Bone marrow (tissue), 2 donors: ENCODE results near the gene WNT3.

ENCODE experiments used
- DNase-seq, 2 donors: peaks; one replicate each; lab custom pipeline; 2025; lab: John Stamatoyannopoulos, UW

WNT3 gene

DNA sequence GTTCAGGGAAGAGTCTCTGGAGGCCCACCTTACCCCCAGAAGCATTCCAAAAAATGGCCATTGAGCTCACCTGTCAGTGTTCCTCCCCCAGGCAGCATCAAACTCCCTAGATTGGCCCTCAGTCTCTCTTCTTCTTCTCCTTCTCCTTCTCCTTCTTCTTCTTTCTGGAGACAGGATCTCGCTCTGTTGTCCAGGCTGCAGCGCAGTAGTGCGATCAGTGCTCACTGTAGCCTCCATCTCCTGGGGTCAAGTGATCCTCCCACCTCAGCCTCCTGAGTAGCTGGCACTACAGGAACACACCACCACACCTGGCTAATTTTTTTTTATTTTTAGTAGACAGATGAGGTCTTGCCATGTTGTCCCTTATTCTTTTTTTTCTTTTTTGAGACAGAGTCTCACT, 16.4 kb upstream of the WNT3 start:
- no peak for DNase-seq

DNA sequence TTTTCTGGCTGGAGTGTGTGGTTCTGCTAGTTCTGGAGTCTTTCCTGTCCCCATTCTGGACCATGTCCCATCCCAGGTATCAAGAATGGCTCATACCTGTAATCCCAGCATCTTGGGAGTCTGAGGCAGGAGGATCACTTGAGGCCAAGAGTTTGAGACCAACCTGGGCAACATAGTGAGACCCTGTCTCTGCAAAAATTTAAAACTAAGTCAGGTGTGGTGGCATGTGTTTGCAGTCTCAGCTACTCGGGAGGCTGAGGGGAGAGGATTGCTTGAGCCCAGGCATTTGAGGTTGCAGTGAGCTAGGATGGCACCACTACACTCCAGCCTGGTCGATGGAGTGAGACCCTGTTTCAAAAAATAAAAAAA, 15.3 kb upstream of the WNT3 start:
- no peak for DNase-seq

DNA sequence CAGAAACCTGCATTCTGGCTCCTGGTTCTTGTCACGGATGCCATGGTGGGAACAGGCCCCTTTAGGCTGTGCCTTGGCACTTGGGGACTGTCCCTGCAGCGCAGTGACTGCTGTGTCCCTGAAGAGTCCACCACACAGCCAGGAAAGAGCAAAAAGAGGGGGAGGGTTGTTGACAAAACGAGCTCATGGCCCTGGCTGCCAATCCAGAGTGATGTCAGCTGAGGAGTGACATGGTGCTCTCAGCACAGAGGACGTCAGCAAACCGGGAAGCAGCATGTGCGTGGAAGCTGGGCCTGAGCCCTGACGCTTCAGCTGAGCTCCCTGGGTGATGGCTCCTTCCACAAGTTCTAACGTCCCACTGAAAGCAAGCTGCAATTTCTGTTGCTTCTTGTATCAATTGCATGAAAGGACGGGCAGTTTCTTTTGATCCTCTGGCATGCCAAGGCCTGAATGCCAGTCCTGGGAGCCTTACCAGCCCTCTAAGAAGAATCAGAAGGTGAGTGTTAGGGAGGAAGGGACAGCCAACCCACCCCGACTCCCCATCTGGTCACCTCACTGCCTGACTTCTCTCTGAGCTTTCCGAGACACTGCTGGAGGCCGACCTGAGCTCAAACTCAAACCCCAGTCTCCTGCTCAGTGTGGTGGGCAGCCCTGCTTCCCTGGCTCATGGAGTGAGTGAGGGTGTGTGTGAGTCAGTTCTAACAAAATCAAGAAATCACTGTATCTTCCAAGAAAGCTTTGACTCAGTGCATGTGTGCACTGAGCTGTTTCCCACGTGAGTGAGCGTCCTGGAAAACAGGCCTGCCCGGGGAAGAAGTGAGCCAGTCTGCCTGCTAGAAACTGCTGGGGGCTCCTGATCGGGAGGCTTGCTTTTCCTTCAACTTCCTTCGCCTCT, 14.7 kb upstream of the WNT3 start:
- DNase-seq: no peak

DNA sequence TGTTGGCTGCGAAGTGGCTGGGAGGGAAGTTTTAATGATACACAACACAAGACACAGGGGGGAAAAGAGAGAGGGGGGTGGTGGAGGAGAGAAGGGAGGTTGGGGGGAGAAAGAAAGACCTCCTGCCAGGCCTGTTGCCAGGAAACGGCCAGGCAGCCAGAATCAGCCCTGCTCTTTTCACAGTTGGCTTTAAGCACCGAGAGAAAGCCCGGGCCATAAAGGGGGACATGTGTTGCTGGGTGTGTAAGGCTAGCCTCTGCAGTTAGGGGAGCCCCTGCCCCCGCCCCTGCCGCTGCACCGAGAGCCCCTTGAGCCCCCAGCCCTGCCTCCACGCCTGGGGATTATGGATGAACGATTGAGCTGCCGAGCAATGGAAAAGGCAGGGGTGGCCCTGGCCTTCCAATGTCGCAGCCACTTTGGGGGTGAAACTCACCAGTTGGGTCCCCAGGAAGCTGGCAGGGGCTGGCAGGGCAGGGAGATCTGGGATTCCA, 13.9 kb upstream of the WNT3 start:
- no peak for DNase-seq

DNA sequence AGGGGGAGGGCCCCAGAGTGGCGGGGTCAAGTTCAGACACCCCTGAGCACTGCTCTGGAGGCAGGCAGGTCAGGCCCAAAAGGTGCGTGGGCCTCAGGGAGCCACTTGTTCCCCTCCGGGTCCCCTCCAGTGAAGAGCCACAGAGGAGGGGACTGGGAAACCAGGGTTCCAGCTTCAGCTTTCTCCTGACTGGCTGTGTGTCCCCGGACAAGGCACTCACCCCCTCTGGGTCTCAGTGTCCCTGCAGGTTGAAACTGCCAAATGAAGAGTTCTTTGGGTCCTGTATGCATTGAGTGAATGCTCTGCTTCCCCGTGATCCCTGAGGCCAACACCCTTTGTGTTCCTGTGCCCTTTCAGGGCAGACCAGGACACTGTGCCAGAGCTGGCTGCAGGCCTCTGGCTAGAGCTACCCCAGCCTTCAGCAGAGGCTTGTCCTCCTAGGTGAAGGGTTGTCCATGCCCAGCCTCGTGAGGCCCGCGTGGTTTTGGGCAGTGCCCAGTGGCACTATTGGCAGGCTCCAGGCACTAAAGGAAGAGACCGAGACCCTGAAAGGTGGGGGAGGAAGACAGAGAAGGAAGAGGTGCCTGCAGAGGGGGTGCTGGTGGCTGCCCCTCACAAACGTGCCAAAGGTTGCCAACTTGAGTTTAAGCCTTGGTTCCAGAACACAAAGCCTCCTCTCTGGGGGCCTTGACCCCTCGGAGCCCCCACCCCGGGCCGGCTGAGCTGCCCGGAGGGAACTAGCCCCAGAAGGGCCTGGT, 13.3 kb upstream of the WNT3 start:
- no peak for DNase-seq

DNA sequence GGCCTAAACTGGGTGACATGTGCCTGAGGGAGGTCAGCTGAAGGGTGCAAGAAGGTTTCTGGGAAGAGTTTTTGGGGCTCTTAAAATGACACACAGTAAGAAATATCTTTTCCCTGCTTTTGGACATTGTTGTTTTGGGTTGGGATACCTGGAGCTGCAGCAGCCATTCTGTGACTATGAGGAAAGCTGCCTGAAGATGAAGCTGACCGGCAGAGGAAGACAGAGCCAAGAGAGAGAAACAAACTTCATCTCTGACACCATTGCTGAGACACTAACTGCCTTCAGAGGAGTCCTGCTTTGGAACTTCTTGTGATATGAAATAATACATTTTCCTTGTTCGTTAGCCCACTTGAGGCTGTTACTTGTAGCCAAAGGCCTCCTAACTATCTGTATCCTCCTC, 8.8 kb upstream of the WNT3 start:
- no peak for DNase-seq

DNA sequence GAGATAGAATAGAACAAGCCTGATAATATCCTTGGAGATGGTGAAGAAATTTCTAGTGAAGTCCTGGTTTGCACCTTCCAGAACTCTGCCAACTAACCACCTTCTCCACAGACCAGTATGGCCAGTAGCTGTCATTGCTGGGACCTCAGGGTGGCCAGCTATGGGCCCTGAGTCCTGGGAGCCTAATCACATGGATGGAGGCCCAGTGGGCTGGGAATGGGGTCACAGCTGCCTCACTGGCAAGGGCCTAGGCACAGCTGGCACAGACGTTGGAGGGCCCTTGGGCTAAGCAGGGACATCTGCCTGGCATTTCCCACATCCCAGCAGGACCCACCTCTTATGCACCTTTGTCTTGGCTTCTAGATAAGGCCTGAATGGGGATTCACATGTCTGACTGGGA, 7.6 kb upstream of the WNT3 start:
- DNase-seq: no peak

DNA sequence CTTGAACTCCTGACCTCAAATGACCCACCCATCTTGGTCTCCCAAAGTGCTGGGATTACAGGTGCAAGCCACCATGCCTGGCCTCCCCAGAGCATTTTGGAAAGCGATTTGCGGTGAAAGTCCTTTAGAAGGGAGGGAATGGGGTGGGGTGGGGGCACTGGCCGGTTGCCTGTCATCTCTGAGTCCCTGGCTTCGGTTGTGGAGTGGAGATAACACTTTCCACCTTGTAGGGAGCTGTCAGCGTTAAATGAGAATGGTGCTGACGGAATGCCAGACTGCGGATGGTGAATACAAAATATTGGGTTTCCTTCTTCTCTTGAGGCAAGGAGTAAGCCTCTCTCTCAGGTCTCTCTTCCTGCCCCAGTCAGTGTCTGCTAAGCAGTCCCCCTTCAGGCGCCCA, 5.2 kb upstream of the WNT3 start:
- DNase-seq: no peak

DNA sequence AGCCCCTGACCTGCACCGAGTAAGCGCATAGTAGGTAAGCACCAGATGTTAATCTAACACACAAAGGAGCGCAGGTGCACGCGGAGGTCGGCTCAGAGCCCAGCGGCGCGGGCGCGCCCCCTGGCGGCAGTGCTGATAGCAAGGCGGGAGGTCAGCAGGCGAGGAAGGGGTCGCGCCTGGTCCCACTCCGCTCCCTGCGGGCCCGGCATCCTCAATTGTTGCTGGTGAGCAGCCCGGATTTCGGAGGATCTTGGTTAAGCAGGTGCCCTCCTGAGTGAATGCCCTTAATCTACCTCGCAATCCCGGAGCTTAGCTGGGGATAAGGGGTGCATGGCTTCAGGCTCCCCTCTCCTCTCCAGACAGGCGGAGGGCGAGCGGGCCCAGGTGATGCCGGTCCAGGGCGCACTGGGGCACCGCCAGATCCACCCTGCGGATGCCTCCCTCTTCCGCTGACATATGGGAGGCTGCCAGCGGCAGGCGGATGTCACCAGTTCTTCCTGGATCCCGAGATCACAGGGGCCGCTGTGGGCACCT, 4.0 kb upstream of the WNT3 start:
- DNase-seq: peak; percentile 4 to 7

DNA sequence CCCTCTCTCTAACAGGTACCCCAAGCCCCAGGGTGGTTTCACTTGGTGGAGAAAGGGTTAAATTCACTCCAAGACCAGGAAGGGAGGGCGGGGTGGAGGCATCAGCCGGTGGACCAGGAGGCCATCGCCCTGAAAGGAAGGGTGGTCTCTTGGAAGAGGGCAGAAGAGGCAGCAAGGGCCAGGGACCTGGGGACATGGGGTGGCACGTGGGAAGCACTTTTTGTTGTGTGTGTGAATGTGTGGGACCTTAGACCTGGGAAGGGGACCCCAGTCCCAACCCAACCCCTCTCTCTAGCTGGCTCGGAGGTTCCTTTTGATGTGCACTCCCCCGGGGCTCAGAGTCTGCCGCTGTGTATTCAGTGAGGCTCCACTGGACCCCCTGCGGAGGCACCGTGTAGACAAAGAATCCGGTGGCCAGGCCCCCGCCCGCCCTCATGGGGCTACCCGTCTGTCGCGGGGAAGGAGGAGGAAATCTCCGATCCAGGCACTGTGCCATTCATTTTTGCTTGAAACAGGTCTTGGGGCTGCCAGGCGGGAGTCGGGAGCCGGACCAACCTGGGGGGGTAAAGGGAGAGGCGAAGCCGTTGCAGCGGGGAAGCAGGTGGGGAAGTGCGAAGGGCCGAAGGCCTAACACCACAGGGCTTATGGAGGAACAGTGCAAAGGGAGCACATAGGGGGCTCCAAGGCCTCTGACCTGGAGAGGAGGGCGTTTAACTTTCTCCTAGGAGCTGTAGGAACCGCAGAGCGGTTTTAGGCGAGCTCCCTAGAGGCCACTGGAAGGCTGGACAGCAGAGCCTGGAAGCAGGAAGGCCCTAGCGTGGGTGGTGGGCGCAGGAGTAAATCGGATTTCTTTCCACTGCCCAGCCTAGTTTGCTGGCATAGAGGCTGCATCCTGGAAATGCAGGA, 3.2 kb upstream of the WNT3 start:
- no peak for DNase-seq

DNA sequence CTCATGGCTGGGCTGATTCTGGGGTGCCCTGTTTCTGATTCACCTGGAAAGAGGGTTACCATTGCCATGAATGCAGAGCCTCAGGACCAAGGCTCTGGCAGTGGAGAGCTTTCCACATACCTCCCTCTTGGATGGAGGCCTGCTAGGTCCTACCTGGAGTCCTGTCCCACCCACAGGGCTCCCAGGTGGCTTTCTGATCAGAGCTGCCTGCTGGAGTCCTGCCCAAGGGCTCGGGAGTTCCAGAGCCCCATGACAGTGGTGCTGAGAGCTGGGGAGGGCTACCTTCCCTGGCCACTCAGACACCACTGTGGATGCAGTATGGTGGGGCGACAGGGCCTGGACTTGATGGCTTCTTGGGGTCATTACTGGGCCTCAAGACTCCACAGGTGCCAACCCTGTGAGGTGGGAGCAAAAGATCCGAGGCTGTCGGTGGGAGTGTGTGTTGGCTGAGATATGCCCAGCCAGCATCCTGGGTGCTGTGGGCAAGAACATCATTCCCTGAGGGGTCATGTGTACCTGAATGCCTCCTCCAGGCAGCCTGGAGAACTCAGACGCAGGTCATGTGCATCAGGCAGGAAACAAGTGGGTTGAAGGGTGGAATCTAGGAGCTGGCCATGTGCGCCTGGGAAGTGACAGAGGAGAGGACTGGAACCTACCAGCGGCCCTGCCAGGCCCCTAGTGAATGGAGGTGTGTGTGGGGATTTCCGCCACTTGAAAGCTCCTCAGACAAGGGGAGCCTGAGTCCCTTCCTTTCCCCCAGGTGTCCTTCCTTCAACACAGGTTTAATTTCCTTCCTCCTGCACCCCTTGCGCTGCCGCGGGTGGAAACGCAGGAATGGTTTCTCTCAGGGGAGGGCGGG, 2.3 kb upstream of the WNT3 start:
- no peak for DNase-seq

DNA sequence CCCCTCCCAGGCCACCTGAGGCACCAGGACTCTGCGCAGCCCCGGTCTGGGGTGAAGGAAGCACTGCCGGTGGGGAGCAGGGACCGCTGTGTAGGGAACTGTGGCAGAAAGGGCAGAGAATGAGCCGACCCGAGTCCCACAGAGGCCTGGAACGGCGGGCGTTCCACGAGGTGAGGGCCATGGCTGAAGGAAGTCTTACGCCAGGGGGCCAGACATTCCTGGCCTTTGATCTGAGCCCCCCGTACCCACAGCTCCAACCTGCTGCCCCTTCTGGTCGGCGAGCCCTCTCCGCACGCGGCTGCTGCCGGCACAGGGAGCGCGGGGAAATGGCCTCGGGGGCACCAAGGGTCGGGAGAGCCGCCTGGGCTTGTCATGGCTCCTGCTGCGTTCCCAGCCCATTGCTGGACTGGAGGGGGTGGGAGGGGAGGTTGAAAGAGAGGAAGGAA, 1.4 kb upstream of the WNT3 start:
- peak in 1 of 2 donors; percentile 40 for DNase-seq

DNA sequence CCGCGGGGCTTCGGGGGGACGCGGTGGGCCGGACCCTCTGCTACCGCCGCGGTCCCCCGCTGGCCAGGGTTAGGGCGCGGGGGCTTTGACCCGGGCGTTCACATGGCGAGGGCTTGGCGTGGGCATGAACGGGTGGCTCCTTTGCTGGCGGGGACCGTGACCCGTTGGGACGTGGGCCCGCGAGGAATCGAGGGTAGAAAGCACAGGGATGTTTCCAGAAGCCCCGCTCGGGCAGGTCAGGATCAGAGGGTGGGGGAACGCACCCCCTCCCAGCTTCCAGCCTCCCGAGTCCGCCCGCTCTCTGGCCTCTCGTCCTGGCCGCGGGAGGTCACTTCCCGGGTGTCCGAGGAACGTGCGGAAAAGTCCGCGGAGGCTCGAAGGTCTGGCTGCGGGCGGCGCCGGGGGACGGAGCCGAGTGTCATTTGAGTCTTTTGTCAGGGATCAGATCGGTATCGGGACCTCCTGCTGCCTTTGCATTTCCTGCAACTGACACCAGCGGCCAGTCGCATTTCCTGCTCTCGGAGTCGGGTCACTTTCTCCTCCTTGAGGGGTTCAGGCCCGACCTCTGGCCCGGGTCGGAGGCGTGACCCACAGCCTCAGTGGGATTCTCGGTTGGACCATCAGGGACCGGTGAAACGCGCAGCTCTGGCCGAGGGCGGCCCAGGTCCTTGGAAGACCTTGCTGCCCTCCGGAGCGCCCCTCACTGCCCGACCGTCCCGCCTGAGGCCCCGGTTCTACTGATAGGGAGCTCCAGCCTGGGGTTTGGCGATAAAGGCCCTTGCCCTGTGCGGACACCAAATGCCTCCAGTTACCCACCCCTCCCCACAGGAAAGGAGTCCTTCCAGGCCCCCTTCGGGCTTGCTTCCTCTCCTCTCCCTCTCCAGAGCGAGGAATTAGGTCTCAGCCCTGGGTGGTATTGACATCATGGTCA, 702 bp upstream of the WNT3 start:
- peak in 1 of 2 donors; percentile 40 for DNase-seq

DNA sequence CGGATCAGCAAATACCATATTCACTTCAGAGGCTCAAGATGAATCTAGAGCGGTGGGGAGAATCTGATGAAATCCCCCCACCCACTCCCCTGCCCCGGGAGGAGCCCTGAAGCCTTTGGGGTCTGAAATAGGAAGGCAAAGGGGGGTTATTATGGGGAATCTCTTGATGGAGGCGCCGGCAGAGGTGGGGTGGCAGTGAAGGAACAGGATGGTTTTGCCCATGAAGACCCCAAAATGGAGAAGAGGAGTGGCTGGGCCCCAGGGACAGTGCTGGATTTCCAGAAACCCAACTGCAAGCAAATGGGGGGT, 637 bp downstream of the WNT3 start:
- DNase-seq: no peak

DNA sequence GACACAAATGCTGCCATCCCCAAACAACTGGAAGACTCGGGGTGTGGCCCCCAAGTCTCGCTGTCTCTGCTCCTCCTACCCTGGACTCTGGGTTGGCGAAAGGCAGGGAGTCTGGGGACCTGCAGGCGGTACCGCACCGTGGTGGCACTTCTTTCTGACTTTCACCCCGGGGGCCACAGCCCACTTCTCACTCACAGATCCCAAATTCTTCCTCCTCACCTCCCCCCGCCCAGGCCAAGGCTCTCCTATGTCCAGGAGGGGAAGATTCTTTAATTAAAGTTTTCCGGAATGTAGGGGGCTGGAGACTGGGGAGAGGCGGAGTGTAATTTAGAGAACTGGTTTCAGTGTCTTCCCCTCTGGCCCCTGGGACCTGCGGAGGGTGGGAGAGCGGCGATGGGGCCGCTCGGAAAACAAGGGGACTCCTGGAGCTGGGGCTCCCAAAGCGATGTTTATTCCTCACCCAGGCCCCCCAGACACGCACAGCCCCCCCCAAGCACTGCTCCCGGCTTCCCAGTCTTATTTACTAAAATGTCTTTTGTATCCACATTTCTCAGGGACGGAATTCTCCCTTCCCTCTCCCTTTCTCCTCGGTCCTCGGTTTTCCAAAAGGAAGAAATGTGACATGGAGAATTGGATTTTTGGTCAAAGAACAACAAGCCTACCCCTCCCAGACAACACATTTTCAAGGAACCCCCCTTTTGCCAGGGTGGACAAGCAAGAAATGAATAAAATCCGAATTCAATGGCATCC, 1.2 kb downstream of the WNT3 start:
- DNase-seq: no peak

DNA sequence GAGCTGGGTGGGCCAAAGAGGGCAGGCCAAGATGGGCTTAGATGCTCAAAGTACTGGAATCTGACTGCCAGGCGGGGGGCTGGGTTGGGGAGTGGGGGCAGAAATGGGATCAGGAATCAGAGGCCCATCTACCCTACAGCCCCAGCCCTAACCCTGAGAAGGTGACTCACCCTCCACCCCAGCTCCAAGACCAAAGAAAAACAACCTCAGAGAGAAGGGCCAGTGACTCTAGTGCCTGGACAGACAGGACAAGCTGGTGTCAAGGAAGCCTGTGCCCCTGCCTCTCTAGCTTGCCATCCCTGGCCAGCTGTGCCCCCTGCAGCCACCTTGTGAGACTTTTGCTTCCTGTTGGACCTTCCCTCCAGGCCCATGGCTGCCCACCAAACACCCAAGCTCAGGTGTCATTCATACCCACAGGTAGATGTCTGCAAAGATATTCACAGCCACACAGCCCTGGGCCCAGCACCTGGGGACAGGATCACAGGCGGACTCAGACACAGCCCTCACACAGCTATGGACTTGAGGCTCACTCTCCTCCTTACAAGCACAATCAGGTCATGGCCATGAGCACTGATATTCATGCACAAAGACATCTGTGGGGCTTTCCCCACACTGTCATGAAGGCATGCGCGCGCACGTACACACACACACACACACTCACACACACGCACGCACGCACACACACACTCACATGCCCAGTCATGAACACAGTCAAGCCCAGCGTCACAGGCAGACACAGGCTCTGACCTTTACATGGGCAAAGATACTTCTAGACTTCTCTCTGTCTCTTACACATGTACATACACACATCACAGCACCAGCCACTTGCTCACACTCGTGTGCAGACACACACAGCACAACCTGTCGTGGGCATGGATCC, 2.8 kb downstream of the WNT3 start:
- DNase-seq: no peak

DNA sequence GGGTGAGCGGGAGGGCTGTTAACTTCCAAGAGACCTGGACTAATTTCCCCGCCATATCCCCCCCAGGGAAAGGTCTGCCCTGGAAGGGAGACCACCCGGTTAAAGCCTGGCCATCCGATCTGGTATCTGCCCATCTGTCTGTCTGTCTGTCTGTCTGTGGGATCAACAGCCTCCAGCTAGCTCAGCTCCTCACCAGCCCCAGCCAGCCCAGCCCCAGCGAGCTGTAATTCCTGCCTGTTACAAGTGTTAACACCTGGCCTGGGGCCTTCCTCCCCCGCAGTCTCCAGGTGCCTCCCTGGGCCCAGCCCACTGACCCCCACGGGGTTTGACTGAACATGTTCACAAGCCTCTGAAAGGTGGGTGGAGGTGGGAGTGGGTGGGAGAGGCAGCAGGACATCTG, 4.0 kb downstream of the WNT3 start:
- no peak for DNase-seq

DNA sequence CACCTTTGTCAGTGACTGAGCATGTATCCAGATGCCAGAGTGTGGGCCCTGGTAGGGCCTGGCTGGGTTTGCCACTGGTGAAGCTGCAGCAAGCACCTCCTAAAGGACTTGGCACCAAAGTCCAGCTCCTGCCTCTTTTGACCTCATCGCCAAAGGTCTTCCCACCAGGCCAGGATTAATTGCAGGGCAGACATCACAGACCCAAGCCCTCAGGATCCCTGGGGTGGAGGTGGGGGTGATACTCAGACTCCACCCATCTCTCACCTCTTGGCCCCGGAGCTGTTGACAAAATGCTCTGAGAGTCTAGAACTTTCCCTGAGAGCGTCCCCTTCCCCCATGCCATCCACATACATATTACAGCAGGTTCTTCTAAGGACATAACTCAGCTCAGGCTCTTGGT, 4.6 kb downstream of the WNT3 start:
- DNase-seq: no peak
